GM23248 (cell line): ENCODE data around the gene PHTF1.

Source experiments
- EZH2 ChIP-seq: fragments of 200-600 bp; sonication (generic); IDR thresholded peaks from 2 replicates; pipeline ENCODE4 v1.6.1; 2018; ENCODE audit warnings: antibody characterized with exemption, mild to moderate bottlenecking; ENCODE audit not compliant: insufficient read depth, poor library complexity, severe bottlenecking
- EZH2phosphoT487 ChIP-seq: fragments of 200-600 bp; sonication (generic); IDR thresholded peaks from 2 replicates; pipeline ENCODE4 v1.6.1; 2018; ENCODE audit warnings: antibody characterized with exemption, moderate library complexity, mild to moderate bottlenecking, low read depth; ENCODE audit not compliant: insufficient read depth

GRCh38 chr1:113784104-113784779, 25.0 kb upstream of the PHTF1 start:
- no peak for TF ChIP-seq EZH2
- no peak for TF ChIP-seq EZH2phosphoT487
